Trophoblast cell (in vitro differentiated cells and primary cell): Measurements from ENCODE around the gene CHPT1.

Experiments used
- DNase-seq, 2 donors: peaks; one replicate each; pipeline ENCODE4 v3.0.0-alpha.2; 2016
- H2AFZ ChIP-seq: 2 replicates; pipeline ENCODE4 v1.6.1; 2013; ENCODE audit warnings: low read length, moderate library complexity, mild to moderate bottlenecking; ENCODE audit not compliant: insufficient read depth, poor library complexity
- H2AK5ac ChIP-seq: 2 replicates; pipeline ENCODE4 v1.6.1; 2013; ENCODE audit warnings: mild to moderate bottlenecking, low read length
- H2BK120ac ChIP-seq: 2 replicates; pipeline ENCODE4 v1.6.1; 2013; ENCODE audit warnings: low read length, mild to moderate bottlenecking, moderate library complexity; ENCODE audit not compliant: insufficient read depth, poor library complexity
- H2BK12ac ChIP-seq: 2 replicates; pipeline ENCODE4 v1.6.1; 2013; ENCODE audit warnings: mild to moderate bottlenecking, low read length, moderate library complexity
- H2BK5ac ChIP-seq: 2 replicates; pipeline ENCODE4 v1.6.1; 2013; ENCODE audit warnings: low read length, low read depth, moderate library complexity, mild to moderate bottlenecking; ENCODE audit not compliant: poor library complexity
- H3K14ac ChIP-seq: 2 replicates; pipeline ENCODE4 v1.6.1; 2013; ENCODE audit warnings: mild to moderate bottlenecking, low read length
- H3K18ac ChIP-seq: 2 replicates; pipeline ENCODE4 v1.6.1; 2013; ENCODE audit warnings: mild to moderate bottlenecking, low read length
- H3K23ac ChIP-seq: 2 replicates; pipeline ENCODE4 v1.6.1; 2013; ENCODE audit warnings: low read length
- H3K27ac ChIP-seq: 2 replicates; pipeline ENCODE4 v1.5.1; 2013; ENCODE audit warnings: low read depth, mild to moderate bottlenecking, inconsistent platforms, low read length, moderate library complexity
- H3K27me3 ChIP-seq: 2 replicates; pipeline ENCODE4 v1.6.1; 2013; ENCODE audit warnings: inconsistent platforms, mild to moderate bottlenecking, low read length, moderate library complexity; ENCODE audit not compliant: insufficient read depth
- H3K36me3 ChIP-seq, 2 experiments: 1 replicate in 1 of 2; 2 replicates in 1 of 2; pipeline ENCODE4 v1.6.1; 2013; ENCODE audit warnings: low read length in 2 of 2, mild to moderate bottlenecking in 2 of 2, moderate library complexity in 1 of 2; ENCODE audit not compliant: insufficient read depth in 2 of 2, control insufficient read depth in 1 of 2
- H3K4ac ChIP-seq: 2 replicates; pipeline ENCODE4 v1.6.1; 2013; ENCODE audit warnings: low read depth, mild to moderate bottlenecking, low read length, moderate library complexity
- H3K4me1 ChIP-seq, 2 experiments: 1 replicate in 1 of 2; 2 replicates in 1 of 2; pipeline ENCODE4 v1.6.1; 2013; ENCODE audit warnings: low read length in 2 of 2, mild to moderate bottlenecking in 2 of 2, moderate library complexity in 1 of 2; ENCODE audit not compliant: insufficient read depth in 2 of 2, control insufficient read depth in 1 of 2
- H3K4me2 ChIP-seq: 2 replicates; pipeline ENCODE4 v1.6.1; 2013; ENCODE audit warnings: inconsistent platforms, mild to moderate bottlenecking, low read length, moderate library complexity
- H3K4me3 ChIP-seq: 2 replicates; pipeline ENCODE4 v1.5.1; 2013; ENCODE audit warnings: mild to moderate bottlenecking, low read depth, low read length, inconsistent platforms
- H3K79me1 ChIP-seq: one replicate; pipeline ENCODE4 v1.6.1; 2013; ENCODE audit warnings: low read length
- H3K79me2 ChIP-seq: 2 replicates; pipeline ENCODE4 v1.6.1; 2013; ENCODE audit warnings: low read length, mild to moderate bottlenecking; ENCODE audit not compliant: control insufficient read depth, insufficient read depth, poor library complexity
- H3K9ac ChIP-seq: 2 replicates; pipeline ENCODE4 v1.6.1; 2013; ENCODE audit warnings: mild to moderate bottlenecking, low read length
- H3K9me3 ChIP-seq: 2 replicates; pipeline ENCODE4 v1.6.1; 2013; ENCODE audit warnings: low read depth, mild to moderate bottlenecking, control low read depth, inconsistent platforms, low read length; ENCODE audit not compliant: insufficient read depth
- H4K12ac ChIP-seq: 2 replicates; pipeline ENCODE4 v1.6.1; 2013; ENCODE audit warnings: low read depth, mild to moderate bottlenecking, low read length, moderate library complexity
- H4K8ac ChIP-seq: 2 replicates; pipeline ENCODE4 v1.6.1; 2013; ENCODE audit warnings: low read depth, mild to moderate bottlenecking, low read length, moderate library complexity
- H4K91ac ChIP-seq: one replicate; pipeline ENCODE4 v1.6.1; 2013; ENCODE audit warnings: low read depth, mild to moderate bottlenecking, low read length, moderate library complexity
- WGBS: extraction: QIAGEN DNeasy Blood & Tissue Kit; methylation state at CpG from one replicate; pipeline ENCODE4 v1.1.7; 2013; ENCODE audit warnings: missing lambda C conversion rate; ENCODE audit not compliant: insufficient read length, insufficient coverage; ENCODE audit errors: extremely low coverage; 5-methylcytosine and 5-hydroxymethylcytosine counted together

The CHPT1 gene

DNA sequence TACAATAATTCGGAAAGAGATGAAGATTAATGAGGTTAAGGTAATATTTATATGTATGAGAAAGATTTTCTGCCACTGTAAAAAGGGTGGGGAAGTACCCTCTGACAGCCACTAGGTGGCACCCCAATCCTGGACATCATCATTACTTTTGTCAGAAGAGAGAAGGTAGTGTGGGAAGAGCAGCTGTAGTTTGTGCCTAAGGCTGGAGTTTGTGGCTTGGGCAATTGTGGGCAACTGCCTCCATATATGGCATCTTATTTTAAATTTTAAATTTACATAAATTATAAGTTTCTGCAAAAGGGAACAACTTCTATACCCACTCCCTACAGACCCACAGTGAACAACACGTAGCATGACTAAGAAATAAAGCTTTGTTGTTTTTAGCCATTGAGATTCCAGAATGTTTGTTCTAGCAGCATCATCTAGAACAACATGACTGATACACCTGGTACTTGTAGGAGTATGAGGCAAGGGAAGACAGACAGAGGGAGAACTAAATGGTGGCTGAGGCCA lies 76.3 kb downstream of the CHPT1 start:
- Histone ChIP-seq H2BK12ac (no peak overlapping the region), H2BK120ac (no peak overlapping the region), H3K9me3 (no peaks in the 10 kb centered on the region), H4K91ac (no peak overlapping the region), H3K18ac (no peak overlapping the region), H3K27me3 (no peaks in the 10 kb centered on the region), H2AFZ (no peak overlapping the region), H3K9ac (no peak overlapping the region), H2AK5ac (no peak overlapping the region), H3K79me2 (no peaks in the 10 kb centered on the region), H3K23ac (no peak overlapping the region), H4K12ac (no peak overlapping the region), H3K79me1 (no peaks in the 10 kb centered on the region), H3K4me3 (no peak overlapping the region), H3K4me2 (no peak overlapping the region), H4K8ac (no peak overlapping the region), H3K36me3 (peaks cover 0 to 2% of the 10 kb centered on the region in 2 experiments), H3K4me1 (no peaks in the 10 kb centered on the region), H3K14ac (no peak overlapping the region), H2BK5ac (no peak overlapping the region), H3K27ac (no peak overlapping the region), H3K4ac (no peak overlapping the region)
- peak; percentile 38 to 86 for DNase-seq
- WGBS: 100% methylated on average over 1 of the region's 2 CpGs

DNA sequence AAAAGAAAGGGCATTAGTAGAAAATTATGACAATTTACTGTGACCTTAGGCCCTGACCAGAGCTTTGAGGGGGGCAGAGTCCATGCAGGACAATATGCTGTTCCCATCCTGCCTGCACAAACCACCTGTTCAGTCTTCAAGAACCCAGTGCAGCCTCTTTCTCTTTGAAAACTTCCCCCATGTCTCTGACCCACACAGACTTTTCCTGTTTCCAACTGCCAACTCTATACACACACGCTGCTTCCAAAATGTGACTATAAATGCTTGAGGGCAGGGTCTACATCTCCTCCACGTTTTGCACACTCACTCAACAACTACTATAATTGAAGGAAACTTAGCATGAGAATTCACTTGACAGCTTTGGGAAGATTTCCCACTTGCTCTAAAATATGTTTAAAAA lies 78.4 kb downstream of the CHPT1 start:
- Histone ChIP-seq H3K23ac (no peak overlapping the region), H3K4ac (no peak overlapping the region), H3K18ac (no peak overlapping the region), H3K9ac (no peak overlapping the region), H3K79me1 (no peaks in the 10 kb centered on the region), H4K91ac (no peak overlapping the region), H2BK12ac (no peak overlapping the region), H3K14ac (no peak overlapping the region), H3K79me2 (no peaks in the 10 kb centered on the region), H3K9me3 (no peaks in the 10 kb centered on the region), H2AK5ac (no peak overlapping the region), H3K27me3 (no peaks in the 10 kb centered on the region), H2AFZ (no peak overlapping the region), H2BK120ac (no peak overlapping the region), H2BK5ac (no peak overlapping the region), H4K8ac (no peak overlapping the region), H3K27ac (no peak overlapping the region), H3K36me3 (no peaks in the 10 kb centered on the region), H4K12ac (no peak overlapping the region), H3K4me1 (no peaks in the 10 kb centered on the region), H3K4me3 (no peak overlapping the region), H3K4me2 (no peak overlapping the region)
- WGBS: no CpG with 5 or more reads among the region's 2 CpGs
- DNase-seq: no peak

DNA sequence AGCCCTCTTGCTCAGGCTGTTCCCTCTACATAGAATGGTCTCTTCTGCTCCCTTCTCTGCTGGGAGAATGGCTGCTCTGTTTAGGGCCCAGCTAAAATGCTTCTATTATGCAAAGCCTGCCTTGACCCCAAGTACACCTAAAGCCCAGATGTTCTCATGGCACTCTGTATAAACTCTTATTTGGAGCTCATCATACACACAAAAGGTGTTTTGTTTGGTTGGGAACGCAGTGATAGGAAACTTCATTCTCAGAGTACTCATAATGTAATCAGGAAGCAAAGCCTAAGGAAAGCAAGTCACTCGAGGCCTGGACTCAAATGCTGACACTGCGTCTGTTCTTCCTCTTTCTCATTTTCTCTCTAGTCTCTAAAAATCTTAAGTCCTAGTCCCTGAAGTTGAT lies 80.0 kb downstream of the CHPT1 start:
- Histone ChIP-seq H3K36me3 (no peaks in the 10 kb centered on the region), H3K18ac (no peak overlapping the region), H3K14ac (no peak overlapping the region), H2BK12ac (no peak overlapping the region), H3K9ac (no peak overlapping the region), H3K4ac (no peak overlapping the region), H3K27me3 (no peaks in the 10 kb centered on the region), H3K4me2 (no peak overlapping the region), H3K23ac (no peak overlapping the region), H4K12ac (no peak overlapping the region), H2BK5ac (no peak overlapping the region), H2AK5ac (no peak overlapping the region), H3K79me2 (no peaks in the 10 kb centered on the region), H3K27ac (no peak overlapping the region), H2AFZ (no peak overlapping the region), H3K9me3 (no peaks in the 10 kb centered on the region), H2BK120ac (no peak overlapping the region), H3K4me3 (no peak overlapping the region), H4K91ac (no peak overlapping the region), H3K4me1 (no peaks in the 10 kb centered on the region), H4K8ac (no peak overlapping the region), H3K79me1 (no peaks in the 10 kb centered on the region)
- DNase-seq: no peak
- no CpG with 5 or more reads among the region's 3 CpGs for WGBS

DNA sequence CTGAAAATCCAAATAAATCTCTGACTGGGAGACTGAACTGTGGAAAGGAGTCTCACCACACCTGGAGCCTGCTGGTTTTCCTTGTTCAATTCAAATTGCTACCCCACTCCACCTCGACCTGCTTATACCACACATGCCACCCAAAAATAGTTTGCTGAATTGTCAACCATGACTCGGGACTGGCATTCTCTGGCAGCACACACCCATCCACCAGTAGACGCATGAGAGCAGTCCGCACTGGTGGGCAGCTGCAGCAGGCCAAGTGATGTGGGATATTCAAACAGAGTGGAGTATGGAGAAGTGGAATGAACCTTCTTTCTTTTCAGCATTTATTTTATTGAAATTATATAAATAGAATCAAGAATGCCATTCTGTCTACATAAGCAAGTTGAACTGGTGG lies 80.5 kb downstream of the CHPT1 start:
- Histone ChIP-seq H4K8ac (no peak overlapping the region), H2AK5ac (no peak overlapping the region), H3K14ac (no peak overlapping the region), H3K27me3 (no peaks in the 10 kb centered on the region), H3K4me2 (no peak overlapping the region), H2AFZ (no peak overlapping the region), H3K18ac (no peak overlapping the region), H2BK12ac (no peak overlapping the region), H2BK120ac (no peak overlapping the region), H3K4me1 (no peaks in the 10 kb centered on the region), H3K4ac (no peak overlapping the region), H3K79me1 (no peaks in the 10 kb centered on the region), H3K23ac (no peak overlapping the region), H3K9ac (no peak overlapping the region), H4K91ac (no peak overlapping the region), H3K27ac (no peak overlapping the region), H4K12ac (no peak overlapping the region), H3K36me3 (no peaks in the 10 kb centered on the region), H3K79me2 (no peaks in the 10 kb centered on the region), H3K9me3 (no peaks in the 10 kb centered on the region), H2BK5ac (no peak overlapping the region), H3K4me3 (no peak overlapping the region)
- no peak for DNase-seq
- no CpG with 5 or more reads among the region's 4 CpGs for WGBS
